ENCODE measurements around the gene PSTPIP1. TPM values are rescaled to one million over a fixed set of nuclear protein-coding genes. Genes with fewer than 3 reads are reported as not detected.

The PSTPIP1 gene
- total RNA-seq, 2 experiments from 2014 or later: 79.4 to 82.7 TPM

DNA sequence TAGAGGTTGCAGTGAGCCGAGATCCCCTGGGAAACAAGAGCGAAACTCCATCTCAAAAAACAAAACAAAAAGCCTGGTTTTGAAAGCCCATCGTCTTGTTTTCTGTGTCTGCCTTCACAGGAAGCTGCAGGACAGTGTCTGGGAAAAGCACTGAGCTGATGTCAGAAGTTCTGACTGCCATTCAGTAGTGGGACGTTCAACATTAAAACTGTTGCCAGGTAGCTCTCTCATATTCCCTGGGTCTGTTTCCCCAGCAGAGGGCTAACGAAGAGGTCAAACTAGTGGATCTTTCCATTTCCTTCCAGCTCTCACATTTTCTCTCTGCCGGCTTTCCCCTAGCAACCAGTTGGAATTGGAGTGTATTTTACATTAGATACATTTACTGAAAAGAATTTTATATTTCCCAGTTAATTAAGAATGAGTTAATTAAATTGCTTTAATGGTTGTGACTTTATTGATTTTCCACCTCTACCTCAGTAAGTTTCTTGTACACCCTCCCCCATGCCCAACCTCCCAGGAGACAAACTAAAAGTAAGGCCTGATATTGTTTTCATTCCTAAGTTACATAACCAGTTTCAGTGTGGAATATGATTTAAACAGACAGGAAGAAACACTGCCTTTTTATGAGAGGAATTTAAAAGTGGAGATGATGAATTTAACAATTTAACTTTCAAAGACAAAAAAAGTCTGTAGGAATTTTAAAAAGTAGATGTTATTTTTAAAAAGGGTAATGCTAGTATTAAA is 33.5 kb upstream of the PSTPIP1 start:
- Histone ChIP-seq H3K27ac (ENCODE audit: low read depth in 1 of 2, low read length in 2 of 2) (no peak overlapping the region), H3K27me3 (ENCODE audit: control insufficient read depth in 1 of 2, insufficient read depth in 2 of 2, low read length in 2 of 2) (peaks cover 0 to 6% of the 10 kb centered on the region in 2 experiments), H3K9me3 (ENCODE audit: control insufficient read depth in 1 of 2, insufficient read depth in 1 of 2, low read length in 2 of 2) (no peaks in the 10 kb centered on the region), H3K4me3 (ENCODE audit: low read length) (no peak overlapping the region), H3K36me3 (ENCODE audit: insufficient read depth, low read length) (no peaks in the 10 kb centered on the region), H3K4me1 (ENCODE audit: insufficient read depth, low read length) (no peaks in the 10 kb centered on the region)
- TF ChIP-seq, protein P1, sequence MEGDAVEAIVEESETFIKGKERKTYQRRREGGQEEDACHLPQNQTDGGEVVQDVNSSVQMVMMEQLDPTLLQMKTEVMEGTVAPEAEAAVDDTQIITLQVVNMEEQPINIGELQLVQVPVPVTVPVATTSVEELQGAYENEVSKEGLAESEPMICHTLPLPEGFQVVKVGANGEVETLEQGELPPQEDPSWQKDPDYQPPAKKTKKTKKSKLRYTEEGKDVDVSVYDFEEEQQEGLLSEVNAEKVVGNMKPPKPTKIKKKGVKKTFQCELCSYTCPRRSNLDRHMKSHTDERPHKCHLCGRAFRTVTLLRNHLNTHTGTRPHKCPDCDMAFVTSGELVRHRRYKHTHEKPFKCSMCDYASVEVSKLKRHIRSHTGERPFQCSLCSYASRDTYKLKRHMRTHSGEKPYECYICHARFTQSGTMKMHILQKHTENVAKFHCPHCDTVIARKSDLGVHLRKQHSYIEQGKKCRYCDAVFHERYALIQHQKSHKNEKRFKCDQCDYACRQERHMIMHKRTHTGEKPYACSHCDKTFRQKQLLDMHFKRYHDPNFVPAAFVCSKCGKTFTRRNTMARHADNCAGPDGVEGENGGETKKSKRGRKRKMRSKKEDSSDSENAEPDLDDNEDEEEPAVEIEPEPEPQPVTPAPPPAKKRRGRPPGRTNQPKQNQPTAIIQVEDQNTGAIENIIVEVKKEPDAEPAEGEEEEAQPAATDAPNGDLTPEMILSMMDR (IDR thresholded peaks at IDR 0.05): no peak
- intact Hi-C loops (cut with DNase I, micrococcal nuclease): no loop called here
- ChIA-PET CTCF (interaction anchor here (1.1 kb wide), 1 partner anchor 12 kb away, joined by 5 read pairs; no protein-coding TSS in a partner anchor), POLR2A (no interaction called here)
- Mint-ChIP-seq H3K36me3 (ENCODE audit: low read depth) (no peaks in the 10 kb centered on the region), H3K4me3 (no peak overlapping the region), H3K9me3 (no peaks in the 10 kb centered on the region), H3K27ac (no peak overlapping the region), H3K4me1 (ENCODE audit: low read depth) (no peaks in the 10 kb centered on the region), H3K27me3 (peaks cover 7% of the 10 kb centered on the region)
- DNase-seq: no peak
- no peak for ATAC-seq (ENCODE audit: poor library complexity)

DNA sequence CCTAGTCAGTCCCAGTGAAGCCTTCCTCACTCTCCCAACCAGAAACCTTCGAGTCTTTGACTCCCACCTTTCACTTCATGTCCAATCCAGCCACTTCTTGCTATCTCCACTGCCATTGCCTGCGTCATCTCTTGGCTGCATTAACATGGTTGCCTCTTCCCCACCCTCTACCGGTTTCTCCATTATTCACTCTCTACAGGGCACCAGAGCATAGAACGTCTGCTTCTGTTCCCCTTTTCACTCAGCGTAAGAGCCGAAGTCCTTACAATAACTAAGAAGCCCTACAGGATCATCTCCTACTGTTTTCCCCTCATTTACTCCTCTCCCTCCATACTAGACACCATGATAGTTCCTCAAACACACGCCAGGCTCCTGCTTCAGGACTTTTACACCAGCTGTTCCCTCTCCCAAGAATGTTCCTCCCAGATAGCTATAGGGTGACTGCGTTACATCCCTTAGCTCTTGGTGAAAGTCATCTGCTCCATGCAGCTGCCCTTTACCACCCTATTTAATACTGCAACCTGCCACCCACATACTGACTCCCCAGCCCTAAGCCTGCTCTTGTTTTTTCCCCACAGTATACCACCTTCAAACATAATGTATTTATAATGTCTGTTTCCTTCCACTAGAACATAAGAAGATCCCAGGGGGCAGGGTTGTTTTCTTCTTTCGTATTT is 32.5 kb upstream of the PSTPIP1 start:
- Histone ChIP-seq H3K4me1 (ENCODE audit: insufficient read depth, low read length) (no peaks in the 10 kb centered on the region), H3K36me3 (ENCODE audit: insufficient read depth, low read length) (no peaks in the 10 kb centered on the region), H3K27me3 (ENCODE audit: control insufficient read depth in 1 of 2, insufficient read depth in 2 of 2, low read length in 2 of 2) (peaks cover 0 to 6% of the 10 kb centered on the region in 2 experiments), H3K27ac (ENCODE audit: low read depth in 1 of 2, low read length in 2 of 2) (no peak overlapping the region), H3K9me3 (ENCODE audit: control insufficient read depth in 1 of 2, insufficient read depth in 1 of 2, low read length in 2 of 2) (no peaks in the 10 kb centered on the region), H3K4me3 (ENCODE audit: low read length) (no peak overlapping the region)
- H3K4me3 Mint-ChIP-seq: no peak overlapping the region
- no peaks in the 10 kb centered on the region for H3K4me1 Mint-ChIP-seq (ENCODE audit: low read depth)
- CTCF ChIA-PET: interaction anchor here (1.1 kb wide), 1 partner anchor 11 kb away, joined by 5 read pairs; no protein-coding TSS in a partner anchor
- H3K36me3 Mint-ChIP-seq (ENCODE audit: low read depth): no peaks in the 10 kb centered on the region
- DNase-seq (no peak), ATAC-seq (ENCODE audit: poor library complexity) (no peak)
- intact Hi-C loops (cut with DNase I, micrococcal nuclease): no loop called here
- TF ChIP-seq, protein P1 (IDR thresholded peaks at IDR 0.05): no peak
- H3K9me3 Mint-ChIP-seq: no peaks in the 10 kb centered on the region
- peaks cover 7% of the 10 kb centered on the region for H3K27me3 Mint-ChIP-seq
- no peak overlapping the region for H3K27ac Mint-ChIP-seq
- POLR2A ChIA-PET: no interaction called here

DNA sequence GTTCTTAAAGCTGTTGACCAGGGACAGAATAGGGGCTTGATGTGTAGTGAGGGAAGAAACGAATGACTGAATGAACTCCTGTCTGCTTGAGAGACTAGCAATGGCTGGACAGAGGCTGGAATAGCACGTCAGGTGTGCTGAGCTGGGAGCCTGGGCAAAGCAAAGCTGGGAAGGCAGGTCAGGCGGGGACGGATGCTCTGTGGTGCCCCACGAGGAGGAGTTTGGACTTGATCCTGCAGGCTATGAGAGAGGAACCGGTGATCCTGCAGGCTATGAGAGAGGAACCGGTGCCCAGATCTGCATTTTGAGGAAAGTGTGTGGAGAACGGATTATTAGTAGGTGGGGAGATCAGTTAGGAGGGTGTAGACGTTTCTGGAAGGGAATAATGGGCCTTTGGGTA is 31.3 kb upstream of the PSTPIP1 start:
- Mint-ChIP-seq H3K27ac (no peak overlapping the region), H3K27me3 (peaks cover 7% of the 10 kb centered on the region), H3K9me3 (no peaks in the 10 kb centered on the region), H3K36me3 (ENCODE audit: low read depth) (no peaks in the 10 kb centered on the region), H3K4me3 (no peak overlapping the region), H3K4me1 (ENCODE audit: low read depth) (no peaks in the 10 kb centered on the region)
- Histone ChIP-seq H3K27me3 (ENCODE audit: control insufficient read depth in 1 of 2, insufficient read depth in 2 of 2, low read length in 2 of 2) (peaks cover 0 to 6% of the 10 kb centered on the region in 2 experiments), H3K27ac (ENCODE audit: low read depth in 1 of 2, low read length in 2 of 2) (no peak overlapping the region), H3K9me3 (ENCODE audit: control insufficient read depth in 1 of 2, insufficient read depth in 1 of 2, low read length in 2 of 2) (no peaks in the 10 kb centered on the region), H3K4me3 (ENCODE audit: low read length) (no peak overlapping the region), H3K36me3 (ENCODE audit: insufficient read depth, low read length) (no peaks in the 10 kb centered on the region), H3K4me1 (ENCODE audit: insufficient read depth, low read length) (no peaks in the 10 kb centered on the region)
- ATAC-seq (ENCODE audit: poor library complexity) (no peak), DNase-seq (no peak)
- POLR2A ChIA-PET: no interaction called here
- TF ChIP-seq, protein P1 (IDR thresholded peaks at IDR 0.05): no peak
- CTCF ChIA-PET: interaction anchor here (1.5 kb wide), 1 partner anchor 58 kb away, joined by 3 read pairs; the partner anchor contains the start of gene SCAPER
- intact Hi-C loops (cut with DNase I, micrococcal nuclease): no loop called here

All from CD4-positive, alpha-beta T cell (primary cell).